Activated T-cell treated with anti-CD3 and anti-CD28 coated beads for 1 hour (primary cell): ENCODE results near the gene NDUFAF7.
"Not testable (repeated sequence)": the region's sequence is repeated elsewhere in the genome, so short reads cannot be mapped to it uniquely, and the experiment has no call there.

Experiments
- DNase-seq: peaks from one replicate; pipeline ENCODE4 v3.0.0-alpha.2; 2020; ENCODE audit warnings: low read depth

NDUFAF7 gene

GRCh38 chr2:37219046-37219445 is 12.4 kb upstream of the NDUFAF7 start:
- DNase-seq, result no peak

GRCh38 chr2:37223131-37223530 is 8.3 kb upstream of the NDUFAF7 start:
- DNase-seq, result no peak

- DNase-seq, result no peak
Observed at GRCh38 chr2:37224063-37224462, 7.4 kb upstream of the NDUFAF7 start.

GRCh38 chr2:37225129-37225528 is 6.3 kb upstream of the NDUFAF7 start:
- DNase-seq, result not testable (repeated sequence)

- no peak for DNase-seq
Observed at GRCh38 chr2:37226863-37227262, 4.6 kb upstream of the NDUFAF7 start.

GRCh38 chr2:37228788-37229187 is 2.7 kb upstream of the NDUFAF7 start:
- no peak for DNase-seq

GRCh38 chr2:37230581-37230980 is 877 bp upstream of the NDUFAF7 start:
- DNase-seq, result no peak

GRCh38 chr2:37232131-37232933 is 874 bp downstream of the NDUFAF7 start:
- DNase-seq, result no peak

GRCh38 chr2:37243435-37243834 is 12.0 kb downstream of the NDUFAF7 start:
- DNase-seq, result no peak

- DNase-seq, result no peak
Observed at GRCh38 chr2:37244017-37244416, 12.6 kb downstream of the NDUFAF7 start.

- DNase-seq, result no peak
Observed at GRCh38 chr2:37244755-37245154, 13.3 kb downstream of the NDUFAF7 start.

GRCh38 chr2:37246205-37246604 is 14.7 kb downstream of the NDUFAF7 start:
- DNase-seq, result no peak

- no peak for DNase-seq
Observed at GRCh38 chr2:37250869-37251740, 19.6 kb downstream of the NDUFAF7 start.

GRCh38 chr2:37262522-37262921 is 31.1 kb downstream of the NDUFAF7 start:
- DNase-seq, result no peak

- no peak for DNase-seq
Observed at GRCh38 chr2:37263839-37264238, 32.4 kb downstream of the NDUFAF7 start.

GRCh38 chr2:37267685-37268084 is 36.2 kb downstream of the NDUFAF7 start:
- no peak for DNase-seq

- no peak for DNase-seq
Observed at GRCh38 chr2:37268111-37268510, 36.7 kb downstream of the NDUFAF7 start.

- DNase-seq, result no peak
Observed at GRCh38 chr2:37271376-37272067, 40.1 kb downstream of the NDUFAF7 start.

- DNase-seq, result no peak
Observed at GRCh38 chr2:37274359-37274965, 43.0 kb downstream of the NDUFAF7 start.

- no peak for DNase-seq
Observed at GRCh38 chr2:37276291-37276690, 44.8 kb downstream of the NDUFAF7 start.

- no peak for DNase-seq
Observed at GRCh38 chr2:37281916-37282315, 50.5 kb downstream of the NDUFAF7 start.

GRCh38 chr2:37282746-37283145 is 51.3 kb downstream of the NDUFAF7 start:
- DNase-seq, result no peak
